BJ (cell line): ENCODE results near the gene GOLGA6B. TPM values are rescaled to one million over a fixed set of nuclear protein-coding genes. Genes with fewer than 3 reads are reported as not detected.
A peak's percentile ranks its signal among the peaks of the same experiment; 100 is the strongest.

ENCODE experiments used
- CTCF ChIA-PET: fragments of 350-600 bp; formaldehyde crosslinking; extraction: SDS; loops from one replicate; lab custom pipeline; 2021; ENCODE audit warnings: antibody characterized with exemption, inconsistent platforms; lab: Yijun Ruan, JAX
- POLR2A ChIA-PET: fragments of 300-600 bp; sonication (Branson Sonifier 250); formaldehyde crosslinking; extraction: SDS; loops from one replicate; lab custom pipeline; 2021; ENCODE audit warnings: antibody characterized with exemption; lab: Charles Lee
- DNase-seq: peaks from one replicate; pipeline ENCODE4 v3.0.0-alpha.2; 2011; ENCODE audit warnings: low read depth
- H3K27me3 ChIP-seq: 2 replicates; pipeline ENCODE4 v1.6.0; 2011; ENCODE audit warnings: low read length; ENCODE audit not compliant: control insufficient read depth, insufficient read depth
- H3K36me3 ChIP-seq: 2 replicates; pipeline ENCODE4 v1.5.1; 2011; ENCODE audit warnings: low read length; ENCODE audit not compliant: control insufficient read depth, insufficient read depth
- H3K4me3 ChIP-seq: 2 replicates; pipeline ENCODE4 v1.5.1; 2011; ENCODE audit warnings: low read depth, mild to moderate bottlenecking, control low read depth, low read length
- polyA plus RNA-seq: library from polyadenylated mRNA; depleted of rRNA; stranded (reverse); fragments of >200 nt; gene quantifications from 2 replicates; pipeline ENCODE4 v1.2.3, GENCODE V29; 2011
- TF ChIP-seq, protein P1 (sequence below): IDR thresholded peaks from 2 replicates; pipeline ENCODE4 v1.5.1; 2011; ENCODE audit warnings: low read depth, mild to moderate bottlenecking, control low read depth, inconsistent platforms, low read length, moderate library complexity; ENCODE audit not compliant: insufficient read depth

GOLGA6B gene
- polyA plus RNA-seq, 1 experiment, result not detected

DNA sequence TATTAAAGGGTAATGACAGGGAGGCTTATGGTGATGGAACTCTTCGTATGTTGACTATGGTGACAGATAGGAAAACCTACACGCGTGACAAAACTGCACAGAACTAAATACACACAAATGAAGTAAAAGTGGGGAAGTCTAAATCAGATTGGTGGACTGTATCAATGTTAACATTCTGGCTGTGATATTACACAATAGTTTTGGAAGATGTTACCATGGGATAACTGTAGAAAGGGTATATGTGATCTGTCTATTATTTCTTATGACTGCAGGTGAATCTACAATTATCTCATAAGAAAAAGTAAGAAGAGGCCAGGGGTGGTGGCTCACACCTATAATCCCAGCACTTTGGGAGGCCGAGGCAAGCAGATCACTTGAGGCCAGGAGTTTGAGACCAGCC, 22.3 kb downstream of the GOLGA6B start:
- Histone ChIP-seq H3K27me3 (peaks cover 2% of the 10 kb centered on the region; the same call in 1 of the 2 replicates), H3K4me3 (no peak overlapping the region), H3K36me3 (no peaks in the 10 kb centered on the region)
- POLR2A ChIA-PET, result no interaction called here
- TF ChIP-seq, protein P1, sequence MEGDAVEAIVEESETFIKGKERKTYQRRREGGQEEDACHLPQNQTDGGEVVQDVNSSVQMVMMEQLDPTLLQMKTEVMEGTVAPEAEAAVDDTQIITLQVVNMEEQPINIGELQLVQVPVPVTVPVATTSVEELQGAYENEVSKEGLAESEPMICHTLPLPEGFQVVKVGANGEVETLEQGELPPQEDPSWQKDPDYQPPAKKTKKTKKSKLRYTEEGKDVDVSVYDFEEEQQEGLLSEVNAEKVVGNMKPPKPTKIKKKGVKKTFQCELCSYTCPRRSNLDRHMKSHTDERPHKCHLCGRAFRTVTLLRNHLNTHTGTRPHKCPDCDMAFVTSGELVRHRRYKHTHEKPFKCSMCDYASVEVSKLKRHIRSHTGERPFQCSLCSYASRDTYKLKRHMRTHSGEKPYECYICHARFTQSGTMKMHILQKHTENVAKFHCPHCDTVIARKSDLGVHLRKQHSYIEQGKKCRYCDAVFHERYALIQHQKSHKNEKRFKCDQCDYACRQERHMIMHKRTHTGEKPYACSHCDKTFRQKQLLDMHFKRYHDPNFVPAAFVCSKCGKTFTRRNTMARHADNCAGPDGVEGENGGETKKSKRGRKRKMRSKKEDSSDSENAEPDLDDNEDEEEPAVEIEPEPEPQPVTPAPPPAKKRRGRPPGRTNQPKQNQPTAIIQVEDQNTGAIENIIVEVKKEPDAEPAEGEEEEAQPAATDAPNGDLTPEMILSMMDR, result no peak
- DNase-seq, result no peak
- CTCF ChIA-PET, result interaction anchor here (1.1 kb wide), 1 partner anchor 77 kb away, joined by 3 read pairs; no protein-coding TSS in a partner anchor

DNA sequence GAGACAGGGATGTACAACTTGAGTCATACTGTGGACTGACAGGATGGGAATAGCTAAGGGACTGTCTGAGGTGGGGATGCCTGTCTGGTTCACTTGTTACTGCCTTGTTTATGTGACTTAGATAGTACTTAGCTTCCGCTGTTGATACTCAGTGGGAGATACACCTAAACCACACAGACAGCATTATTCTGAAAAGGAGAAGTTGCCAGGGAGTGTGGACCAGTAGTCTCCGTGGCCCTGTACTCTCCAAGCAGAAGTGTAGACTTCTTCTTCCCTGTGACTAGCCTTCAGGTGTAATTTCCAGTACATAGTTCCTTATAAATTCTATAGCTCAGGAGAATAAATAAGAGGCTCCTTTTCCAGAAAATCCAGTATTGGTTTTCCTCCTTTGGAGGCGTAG, 26.4 kb downstream of the GOLGA6B start:
- POLR2A ChIA-PET, result no interaction called here
- H3K4me3 ChIP-seq, result no peak overlapping the region

DNA sequence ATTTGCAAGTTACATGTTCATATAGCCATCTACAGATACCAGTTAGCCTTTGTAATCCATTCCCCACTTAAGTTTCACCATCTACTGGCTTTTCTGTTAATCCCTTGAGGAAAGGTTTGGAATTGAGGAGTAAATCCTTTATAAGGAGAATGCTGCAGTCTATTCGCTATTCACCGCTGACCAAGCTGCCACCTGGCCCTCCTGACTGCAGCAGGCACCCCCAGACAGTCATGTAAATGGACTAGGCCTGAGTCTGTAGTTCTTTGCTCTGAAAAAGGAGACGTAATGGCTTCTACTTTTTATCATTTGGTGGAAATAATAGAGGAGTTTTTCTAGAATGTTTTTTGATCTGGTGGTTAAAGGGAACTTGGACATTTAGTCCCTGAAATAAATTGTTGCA, 28.3 kb downstream of the GOLGA6B start:
- no peaks in the 10 kb centered on the region for H3K36me3 ChIP-seq
- peaks cover 2% of the 10 kb centered on the region; the same call in 1 of the 2 replicates for H3K27me3 ChIP-seq
- no peak overlapping the region for H3K4me3 ChIP-seq
- TF ChIP-seq, protein P1, result no peak
- ChIA-PET CTCF (interaction anchor here (3.8 kb wide), 1 partner anchor 11 kb away, joined by 24 read pairs; no protein-coding TSS in a partner anchor), POLR2A (no interaction called here)
- DNase-seq, result no peak

More for the DNA sequence above, 26.4 kb downstream of the GOLGA6B start:
- peaks cover 2% of the 10 kb centered on the region; the same call in 1 of the 2 replicates for H3K27me3 ChIP-seq
- no peaks in the 10 kb centered on the region for H3K36me3 ChIP-seq
- no peak for DNase-seq
- CTCF ChIA-PET, result interaction anchor here (3.8 kb wide), 1 partner anchor 9 kb away, joined by 24 read pairs; no protein-coding TSS in a partner anchor
- TF ChIP-seq, protein P1, result no peak

DNA sequence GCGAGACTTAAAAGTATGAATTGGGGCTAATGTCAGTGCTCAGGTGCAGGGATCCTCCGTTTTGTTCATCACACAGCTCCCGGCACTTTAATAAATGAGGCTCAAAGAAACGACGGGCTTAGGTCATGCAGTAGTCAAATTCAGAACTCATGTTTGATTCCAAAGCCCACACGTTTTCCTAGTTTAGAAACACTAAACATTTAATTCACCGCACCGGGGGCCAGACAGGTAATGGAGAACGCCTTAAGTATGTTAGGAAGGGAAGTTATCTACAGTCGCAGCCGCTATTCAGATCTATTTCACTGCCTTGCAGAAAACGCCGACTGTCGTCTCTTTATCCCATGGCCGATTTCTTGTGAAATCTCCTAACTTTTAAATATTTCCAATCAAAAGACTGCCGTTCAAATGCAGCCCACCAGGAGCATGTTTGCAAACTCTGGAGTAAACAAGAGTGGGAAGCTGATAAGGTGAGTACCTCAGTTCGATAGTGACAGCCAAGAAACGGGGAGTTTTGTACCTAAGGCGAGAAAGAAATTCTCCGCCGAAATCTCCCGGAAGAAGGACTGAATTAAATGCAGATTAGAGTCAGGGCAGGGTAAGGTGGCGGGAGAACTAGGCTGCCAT, 30.9 kb downstream of the GOLGA6B start:
- POLR2A ChIA-PET, result interaction anchor here (0.6 to 0.9 kb wide), 2 partner anchors 16 to 22 kb away, joined by 3 to 5 read pairs; no protein-coding TSS in a partner anchor
- Histone ChIP-seq H3K27me3 (no peaks in the 10 kb centered on the region), H3K36me3 (no peaks in the 10 kb centered on the region), H3K4me3 (peak overlapping the region; percentile 59)
- TF ChIP-seq, protein P1, result no peak
- DNase-seq, result no peak
- CTCF ChIA-PET, result interaction anchor here (1.0 to 2.0 kb wide), 4 partner anchors 10 to 85 kb away, joined by 3 to 12 read pairs (median 4); no protein-coding TSS in a partner anchor
